ENCODE measurements around the gene SPTBN5.
A peak's percentile ranks its signal among the peaks of the same experiment; 100 is the strongest.

SPTBN5 gene

GRCh38 chr15:41921167-41921566 lies 27.3 kb upstream of the SPTBN5 start:
- TF ChIP-seq CTCF (IDR thresholded peaks at IDR 0.05; ENCODE audit: low read length, missing control alignments), result no peak
- no peak overlapping the region for H3K4me3 ChIP-seq (replicated peaks; ENCODE audit: low read depth, low read length)
- DNase-seq (ENCODE audit: low read depth), result no peak

GRCh38 chr15:41919954-41920538 lies 26.2 kb upstream of the SPTBN5 start:
- TF ChIP-seq CTCF (IDR thresholded peaks at IDR 0.05; ENCODE audit: low read length, missing control alignments), result no peak
- DNase-seq (ENCODE audit: low read depth), result peak; percentile 69
- no peak overlapping the region for H3K4me3 ChIP-seq (replicated peaks; ENCODE audit: low read depth, low read length)

- H3K4me3 ChIP-seq (replicated peaks; ENCODE audit: low read depth, low read length), result no peak overlapping the region
- DNase-seq (ENCODE audit: low read depth), result no peak
- no peak for TF ChIP-seq CTCF (IDR thresholded peaks at IDR 0.05; ENCODE audit: low read length, missing control alignments)
These were observed 25.5 kb upstream of the SPTBN5 start for GRCh38 chr15:41919201-41919820.

GRCh38 chr15:41918506-41919126 lies 24.8 kb upstream of the SPTBN5 start:
- no peak for DNase-seq (ENCODE audit: low read depth)
- no peak overlapping the region for H3K4me3 ChIP-seq (replicated peaks; ENCODE audit: low read depth, low read length)
- TF ChIP-seq CTCF (IDR thresholded peaks at IDR 0.05; ENCODE audit: low read length, missing control alignments), result no peak

- DNase-seq (ENCODE audit: low read depth), result peak; percentile 74
- no peak for TF ChIP-seq CTCF (IDR thresholded peaks at IDR 0.05; ENCODE audit: low read length, missing control alignments)
These were observed 24.0 kb upstream of the SPTBN5 start for GRCh38 chr15:41917767-41918430.

GRCh38 chr15:41915255-41915994 lies 21.6 kb upstream of the SPTBN5 start:
- TF ChIP-seq CTCF (IDR thresholded peaks at IDR 0.05; ENCODE audit: low read length, missing control alignments), result no peak
- no peak for DNase-seq (ENCODE audit: low read depth)

More at GRCh38 chr15:41917767-41918430, 24.0 kb upstream of the SPTBN5 start:
- H3K4me3 ChIP-seq (replicated peaks; ENCODE audit: low read depth, low read length), result no peak overlapping the region

More at GRCh38 chr15:41915255-41915994, 21.6 kb upstream of the SPTBN5 start:
- H3K4me3 ChIP-seq (replicated peaks; ENCODE audit: low read depth, low read length), result no peak overlapping the region

Data from fibroblast of pulmonary artery (primary cell).